Right cardiac atrium (tissue), 5 donors: ENCODE data around the gene KCNQ4. TPM values are rescaled to one million over a fixed set of nuclear protein-coding genes. Genes with fewer than 3 reads are reported as not detected.
A peak's percentile ranks its signal among the peaks of the same experiment; 100 is the strongest.

Experiments used
- ATAC-seq, 2 donors: fragments of 200-7000 bp; cut with Tn5 transposase; one replicate each; pipeline versions ENCODE4 v1.8.0 to v1.9.1; 2020; ENCODE audit warnings: moderate library complexity in 2 of 2, mild to moderate bottlenecking in 1 of 2
- DNase-seq, 3 donors: peaks; one replicate each; pipeline ENCODE4 v3.0.0-alpha.2; 2020
- H3K27ac ChIP-seq: one replicate; pipeline ENCODE4 v1.5.1; 2013; ENCODE audit warnings: mild to moderate bottlenecking, low read length, control low read depth, moderate library complexity
- H3K27me3 ChIP-seq: one replicate; pipeline ENCODE4 v1.6.1; 2013; ENCODE audit not compliant: control insufficient read depth, insufficient read depth
- H3K4me1 ChIP-seq: one replicate; pipeline ENCODE4 v1.6.1; 2013; ENCODE audit warnings: low read length; ENCODE audit not compliant: control insufficient read depth, insufficient read depth
- H3K4me3 ChIP-seq: one replicate; pipeline ENCODE4 v1.5.1; 2013; ENCODE audit warnings: low read length, control low read depth
- H3K9me3 ChIP-seq: one replicate; pipeline ENCODE4 v1.6.1; 2013; ENCODE audit warnings: low read length; ENCODE audit not compliant: control insufficient read depth
- WGBS: extraction: QIAGEN DNeasy Blood & Tissue Kit; methylation state at CpG from one replicate; pipeline ENCODE4 v1.1.7; 2013; 5-methylcytosine and 5-hydroxymethylcytosine counted together
- intact Hi-C, 4 donors: fragments of 100-400 bp; cut with DNase I; formaldehyde crosslinking; loops; one replicate each; pipeline versions ENCODE4 v1.11.0 to v1.14.0; 2022 to 2023
- polyA plus RNA-seq: library from polyadenylated mRNA; stranded (reverse); fragments of 200-250 nt; gene quantifications from one replicate; pipeline ENCODE4 v1.2.3, GENCODE V29; 2013
- total RNA-seq, 4 donors: library from RNA; stranded (reverse); fragmentation: NEBNext Ultra II Directional; extraction: Animal tissue kit (Norgen Biotek cat#: 25700); gene quantifications; one replicate each; pipeline ENCODE4 v1.2.1, GENCODE V29; 2021
- donor health status: healthy with polysubstance abuse.
- donor health status: DM: no; HTN: yes; CAD: no.
- donor health status: DM: no; HTN: no; CAD: no.
- donor health status: DM: no; HTN: yes; CAD: no; lungs with severe emphysema.
- donor health status: DM: yes; HTN: yes; CAD: no.

KCNQ4 gene
- total and polyA plus RNA-seq, 5 donors: 0.71 to 1.8 (median 0.96) TPM

DNA sequence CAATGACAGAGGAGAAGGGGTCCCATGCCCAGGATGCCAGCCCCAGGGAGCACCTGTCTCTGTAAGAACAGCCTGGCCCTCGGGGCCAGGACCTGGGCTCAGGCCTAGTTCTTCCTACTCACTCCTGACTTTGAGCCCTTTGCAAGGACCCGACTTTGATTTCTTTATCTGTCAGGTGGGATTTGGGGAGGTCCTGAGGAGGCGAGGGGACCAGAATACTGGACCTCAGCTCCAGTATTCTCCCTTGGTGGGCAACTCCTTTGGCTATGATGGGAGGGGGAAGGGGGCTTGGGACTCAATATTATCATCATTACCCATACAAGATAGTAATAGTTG lies 18.1 kb downstream of the KCNQ4 start:
- ATAC-seq (no peak), DNase-seq (no peak)
- Histone ChIP-seq H3K4me3 (no peak overlapping the region), H3K9me3 (no peaks in the 10 kb centered on the region), H3K27ac (no peak overlapping the region), H3K27me3 (no peaks in the 10 kb centered on the region), H3K4me1 (peaks cover 8% of the 10 kb centered on the region)
- WGBS: 84% methylated on average over 3 of the region's 3 CpGs
- intact Hi-C loops: no loop called here

DNA sequence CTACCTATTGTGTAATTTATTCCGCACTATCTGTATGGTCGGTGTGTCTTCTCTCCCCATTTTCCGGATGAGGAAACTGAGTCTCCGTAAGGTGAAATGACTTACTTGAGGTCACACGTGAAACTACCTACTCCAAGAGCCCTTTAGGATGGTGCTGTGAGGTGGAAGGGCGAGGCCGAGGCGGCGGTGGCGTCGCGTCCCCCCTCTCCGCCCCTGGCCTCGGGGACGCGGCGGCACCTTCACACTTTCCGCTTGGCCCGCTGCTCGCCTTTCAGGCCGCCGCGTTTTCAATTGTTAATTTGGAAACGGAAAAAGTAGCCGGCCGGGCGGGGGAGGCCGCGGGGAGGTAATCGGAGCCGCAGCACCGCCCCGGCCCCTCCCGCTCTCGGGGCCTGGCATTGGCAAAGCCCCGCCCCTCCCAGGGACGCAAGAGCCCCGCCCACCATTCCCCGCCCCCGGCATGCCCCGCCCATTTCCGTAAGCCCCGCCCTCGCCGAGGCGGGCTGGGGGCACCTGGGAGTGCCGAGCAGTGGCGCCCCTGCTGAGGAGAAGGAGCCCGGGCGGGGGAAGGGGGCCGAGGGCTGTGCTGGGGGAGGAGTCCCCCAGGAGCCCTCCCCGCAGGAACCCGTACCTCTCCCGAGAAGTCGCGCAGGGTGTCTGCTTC lies 18.6 kb downstream of the KCNQ4 start:
- 6% methylated on average over 56 of the region's 56 CpGs for WGBS
- H3K27ac ChIP-seq: peak overlapping the region; percentile 19
- H3K9me3 ChIP-seq: no peaks in the 10 kb centered on the region
- ATAC-seq (peak; percentile 87 to 89), DNase-seq (peak; percentile 90 to 96 (median 95))
- peaks cover 13% of the 10 kb centered on the region for H3K4me1 ChIP-seq
- peak overlapping the region; percentile 22 for H3K4me3 ChIP-seq
- intact Hi-C loops: no loop called here
- H3K27me3 ChIP-seq: no peaks in the 10 kb centered on the region

DNA sequence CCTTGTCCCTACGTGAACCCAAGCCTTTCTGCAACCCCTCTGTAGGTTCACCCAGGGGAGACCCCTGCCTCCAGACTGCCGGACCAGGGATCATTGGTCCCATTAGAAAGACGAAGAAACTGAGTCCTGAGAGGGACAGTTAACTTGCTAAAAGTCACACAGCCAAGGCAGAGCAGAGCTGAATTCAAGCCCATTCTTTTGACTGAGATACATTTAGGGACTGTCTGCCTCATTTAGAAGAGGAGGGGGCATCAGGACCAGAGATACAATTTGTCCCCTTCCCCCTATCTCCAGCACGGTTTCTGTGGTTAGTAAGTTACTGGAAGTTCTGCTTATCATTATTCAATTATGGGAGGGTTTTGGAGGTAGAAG lies 19.1 kb downstream of the KCNQ4 start:
- ATAC-seq (no peak), DNase-seq (no peak)
- Histone ChIP-seq H3K4me3 (peak overlapping the region; percentile 9), H3K27ac (peak overlapping the region; percentile 14), H3K9me3 (no peaks in the 10 kb centered on the region), H3K4me1 (peaks cover 16% of the 10 kb centered on the region), H3K27me3 (no peaks in the 10 kb centered on the region)
- intact Hi-C loops: no loop called here
- whole genome bisulfite sequencing: 47% methylated on average over 4 of the region's 4 CpGs

DNA sequence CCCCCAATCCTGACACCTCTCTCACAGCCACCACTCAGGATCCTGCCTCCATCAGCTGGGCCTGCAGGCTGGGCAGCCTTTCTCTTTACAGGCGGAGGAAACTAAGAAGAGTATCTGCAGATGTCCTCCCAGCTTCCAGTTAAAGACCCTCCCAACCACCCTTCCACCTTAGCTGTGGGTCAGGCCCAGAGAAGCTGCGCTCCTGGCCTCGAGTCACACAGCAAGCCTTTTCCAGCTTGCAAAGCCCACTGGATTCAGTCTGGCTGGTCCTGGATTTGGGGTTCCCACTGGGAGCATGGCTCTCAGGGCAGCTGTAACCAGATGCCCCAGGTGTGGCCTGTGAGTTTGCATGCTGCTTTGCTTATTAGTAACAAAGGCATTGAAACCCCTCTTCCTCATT lies 19.9 kb downstream of the KCNQ4 start:
- no peaks in the 10 kb centered on the region for H3K9me3 ChIP-seq
- peaks cover 19% of the 10 kb centered on the region for H3K4me1 ChIP-seq
- no peaks in the 10 kb centered on the region for H3K27me3 ChIP-seq
- intact Hi-C loops: no loop called here
- DNase-seq: no peak
- H3K4me3 ChIP-seq: no peak overlapping the region
- H3K27ac ChIP-seq: no peak overlapping the region
- WGBS: 87% methylated on average over 3 of the region's 3 CpGs
- no peak for ATAC-seq

DNA sequence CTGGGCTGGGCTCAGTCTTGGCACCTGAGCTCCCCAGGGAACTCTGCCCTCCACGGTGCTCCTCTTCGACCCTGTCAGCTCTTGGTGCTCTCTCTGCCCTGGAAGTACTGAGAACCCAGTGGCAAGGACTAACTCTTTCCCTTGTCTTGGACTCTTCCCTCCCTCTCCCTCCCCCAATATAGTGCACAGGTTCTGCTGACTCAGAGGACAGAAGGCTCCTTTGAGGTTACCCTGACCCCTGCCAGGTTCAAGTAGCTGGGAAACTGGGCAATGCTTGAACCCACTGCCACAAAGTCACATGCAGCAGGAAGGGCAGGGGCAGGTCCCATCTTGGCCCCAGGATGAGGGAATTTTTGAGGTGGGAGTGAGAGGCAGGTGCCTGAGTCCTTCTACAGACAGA lies 20.3 kb downstream of the KCNQ4 start:
- Histone ChIP-seq H3K27ac (no peak overlapping the region), H3K9me3 (no peaks in the 10 kb centered on the region), H3K4me1 (peaks cover 16% of the 10 kb centered on the region), H3K4me3 (no peak overlapping the region), H3K27me3 (no peaks in the 10 kb centered on the region)
- no peak for DNase-seq
- intact Hi-C loops: no loop called here
- no peak for ATAC-seq
- 61% methylated on average over 2 of the region's 2 CpGs for WGBS

DNA sequence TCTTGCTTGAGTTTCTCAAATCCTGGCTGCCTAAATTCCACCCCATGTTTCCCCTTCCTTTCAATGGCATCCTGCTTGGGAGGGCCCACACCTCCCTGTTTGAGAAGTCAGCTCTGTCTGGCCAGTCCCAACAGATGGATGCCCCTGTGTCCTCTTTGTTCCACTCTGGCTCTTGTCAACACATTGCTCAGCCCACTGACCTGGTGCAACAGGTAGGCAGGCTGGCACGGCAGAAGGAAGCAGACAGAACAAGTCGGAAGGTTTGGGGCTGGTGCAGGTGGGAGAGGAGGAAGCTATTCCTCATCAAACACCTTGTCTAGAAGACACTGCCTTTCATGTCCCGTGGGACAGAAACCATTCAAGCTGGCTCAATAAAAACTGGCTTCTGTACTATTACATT lies 22.7 kb downstream of the KCNQ4 start:
- intact Hi-C loops: no loop called here

DNA sequence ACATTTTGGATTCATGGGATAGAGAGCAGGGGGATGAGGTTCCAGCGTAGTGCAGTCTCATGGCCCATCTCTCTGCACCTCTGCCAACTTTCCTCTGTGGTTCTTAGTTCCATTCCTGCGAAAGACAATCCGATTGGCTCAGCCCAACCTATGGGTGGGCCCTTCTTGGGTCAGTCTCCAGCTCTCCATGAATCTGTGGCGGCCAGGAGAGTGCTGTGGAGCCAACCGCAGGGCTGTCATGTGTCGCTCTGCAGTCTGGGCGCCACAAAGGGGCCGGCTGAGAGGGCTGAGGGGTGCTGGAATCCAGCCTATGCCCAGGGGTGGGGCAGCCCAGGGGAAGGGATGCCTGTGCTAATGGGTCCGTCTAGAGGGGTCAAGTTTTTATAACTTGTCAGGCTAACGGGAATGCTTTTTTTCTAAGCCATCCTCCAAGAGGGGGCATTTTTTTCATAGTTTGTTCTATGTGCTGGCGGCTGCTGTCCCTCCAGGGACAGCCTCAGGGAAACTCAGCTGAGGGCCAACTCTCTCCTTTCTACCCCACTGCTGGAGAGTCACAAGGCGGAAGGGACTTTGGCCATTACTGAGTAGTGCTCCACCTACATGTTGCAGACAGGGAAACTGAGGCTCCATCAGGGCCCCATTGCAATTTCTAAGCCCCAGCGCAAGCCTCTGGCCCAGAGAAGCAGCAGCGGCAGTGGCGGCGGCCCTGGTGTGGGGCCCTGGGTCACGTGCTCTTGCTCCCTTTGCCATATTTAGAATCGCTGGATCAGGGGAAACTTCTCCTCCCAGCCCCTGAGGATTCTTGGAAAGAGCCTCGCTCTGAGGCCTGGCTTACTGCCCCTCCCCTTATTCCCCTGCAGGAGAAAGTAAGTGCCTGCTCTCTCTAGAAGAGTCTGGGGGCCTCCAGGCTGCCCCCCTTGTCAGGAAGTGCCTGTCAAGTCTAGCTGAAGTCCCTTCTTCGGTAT lies 23.4 kb downstream of the KCNQ4 start:
- H3K9me3 ChIP-seq: no peaks in the 10 kb centered on the region
- peaks cover 16% of the 10 kb centered on the region for H3K4me1 ChIP-seq
- intact Hi-C loops: no loop called here
- no peaks in the 10 kb centered on the region for H3K27me3 ChIP-seq
- DNase-seq: peak; percentile 56 to 85 (median 85)
- WGBS: 42% methylated on average over 20 of the region's 20 CpGs
- no peak overlapping the region for H3K4me3 ChIP-seq
- peak overlapping the region; percentile 14 for H3K27ac ChIP-seq
- ATAC-seq: peak; percentile 54 to 65

More for the DNA sequence above, 22.7 kb downstream of the KCNQ4 start:
- no peak for ATAC-seq
- WGBS: 89% methylated on average over 3 of the region's 3 CpGs
- no peaks in the 10 kb centered on the region for H3K9me3 ChIP-seq
- H3K4me3 ChIP-seq: no peak overlapping the region
- DNase-seq: no peak
- H3K27me3 ChIP-seq: no peaks in the 10 kb centered on the region
- peaks cover 19% of the 10 kb centered on the region for H3K4me1 ChIP-seq
- H3K27ac ChIP-seq: no peak overlapping the region

DNA sequence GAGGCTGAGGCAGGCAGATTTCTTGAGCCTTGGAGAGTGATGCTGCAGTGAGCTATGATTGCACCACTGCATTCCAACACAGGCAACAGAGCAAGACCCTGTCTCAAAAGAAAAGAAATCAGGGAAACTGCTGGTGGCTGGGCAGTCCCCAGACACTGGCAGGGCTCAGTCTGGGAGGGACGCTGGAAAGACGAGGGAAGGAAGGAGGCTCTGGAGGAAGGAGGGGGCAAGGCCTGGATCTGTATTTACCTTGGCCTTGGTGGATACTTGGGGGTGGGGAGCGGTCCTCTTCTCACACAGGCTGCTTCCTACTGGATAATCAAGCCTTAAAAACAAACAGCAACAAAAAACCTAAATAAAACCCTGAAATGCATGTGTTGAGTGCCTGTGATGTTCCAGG lies 24.4 kb downstream of the KCNQ4 start:
- H3K4me1 ChIP-seq: peaks cover 16% of the 10 kb centered on the region
- WGBS: 37% methylated on average over 3 of the region's 3 CpGs
- H3K27me3 ChIP-seq: no peaks in the 10 kb centered on the region
- H3K9me3 ChIP-seq: no peaks in the 10 kb centered on the region
- ATAC-seq: peak in 1 of 2 donors; percentile 24
- intact Hi-C loops: no loop called here
- no peak overlapping the region for H3K27ac ChIP-seq
- no peak for DNase-seq
- H3K4me3 ChIP-seq: no peak overlapping the region

DNA sequence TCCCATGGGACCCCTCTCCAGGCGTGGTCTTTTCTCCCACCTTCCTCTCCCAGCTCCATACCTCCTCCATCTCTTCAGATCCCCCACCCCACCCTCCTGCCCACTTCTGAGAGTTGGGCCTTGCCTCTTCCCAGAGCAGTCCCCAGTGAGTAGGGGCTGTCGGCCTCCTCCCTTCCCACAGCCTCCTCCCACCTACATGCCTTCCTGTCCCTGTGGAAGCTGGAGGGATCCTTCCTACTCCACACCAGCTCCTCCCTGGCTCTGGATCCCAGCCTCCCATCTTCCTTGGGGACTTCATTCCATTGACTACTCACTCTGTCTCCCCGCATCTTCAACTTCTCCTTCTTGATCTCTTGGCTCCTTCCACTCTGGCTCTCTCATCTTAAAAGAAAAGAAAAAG lies 24.9 kb downstream of the KCNQ4 start:
- H3K4me1 ChIP-seq: peaks cover 16% of the 10 kb centered on the region
- ATAC-seq (no peak), DNase-seq (no peak)
- intact Hi-C loops: no loop called here
- H3K27ac ChIP-seq: no peak overlapping the region
- H3K4me3 ChIP-seq: no peak overlapping the region
- no peaks in the 10 kb centered on the region for H3K9me3 ChIP-seq
- WGBS: 42% methylated on average over 3 of the region's 3 CpGs
- no peaks in the 10 kb centered on the region for H3K27me3 ChIP-seq

DNA sequence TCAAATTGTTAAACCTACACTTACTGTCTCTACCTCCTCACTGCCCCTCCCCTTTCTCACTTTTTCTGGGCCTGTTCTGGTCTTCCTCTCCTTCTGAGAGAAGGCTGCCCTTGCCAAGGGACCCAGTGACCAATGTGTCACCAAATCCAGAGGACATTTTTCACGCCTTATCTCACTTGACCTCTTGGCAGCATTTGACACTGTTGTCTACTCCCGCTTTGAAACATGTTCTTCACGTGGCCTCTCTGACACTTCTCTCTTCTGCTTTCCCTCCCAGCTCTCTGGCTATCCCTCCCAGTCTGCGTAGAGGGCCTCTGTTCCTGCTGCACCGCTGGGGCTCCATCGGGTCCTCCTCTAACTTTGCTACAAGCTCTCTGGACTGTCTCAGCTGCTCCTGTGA lies 25.3 kb downstream of the KCNQ4 start:
- 58% methylated on average over 6 of the region's 6 CpGs for WGBS
- ATAC-seq: no peak
- Histone ChIP-seq H3K4me1 (peaks cover 16% of the 10 kb centered on the region), H3K27ac (no peak overlapping the region), H3K27me3 (no peaks in the 10 kb centered on the region), H3K4me3 (no peak overlapping the region), H3K9me3 (no peaks in the 10 kb centered on the region)
- no peak for DNase-seq
- intact Hi-C loops: no loop called here

DNA sequence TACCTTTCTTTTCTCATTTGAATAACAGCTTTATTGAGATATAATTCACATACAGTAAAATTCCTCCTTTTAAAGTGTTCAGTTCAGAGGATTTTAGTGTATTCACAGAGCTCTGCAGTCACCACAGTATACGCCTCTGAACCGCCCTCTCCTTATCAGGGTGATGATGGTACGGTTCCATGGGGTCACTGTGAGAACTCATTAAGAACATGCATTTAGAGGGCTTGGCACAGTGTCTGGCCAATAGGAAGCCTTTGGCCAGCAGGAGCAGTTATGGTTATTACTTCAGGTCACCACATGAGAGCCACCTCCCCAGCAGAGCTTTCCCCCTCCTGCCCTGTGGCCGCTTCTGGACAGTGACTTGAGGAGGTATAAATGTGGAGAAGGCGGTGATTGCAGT lies 27.3 kb downstream of the KCNQ4 start:
- H3K9me3 ChIP-seq: no peaks in the 10 kb centered on the region
- WGBS: 80% methylated on average over 5 of the region's 5 CpGs
- ATAC-seq (no peak), DNase-seq (no peak)
- no peak overlapping the region for H3K4me3 ChIP-seq
- H3K27me3 ChIP-seq: no peaks in the 10 kb centered on the region
- intact Hi-C loops: no loop called here
- H3K27ac ChIP-seq: no peak overlapping the region
- H3K4me1 ChIP-seq: peaks cover 16% of the 10 kb centered on the region
